IMR-90 (cell line): ENCODE results near the gene SIRT2. TPM values are rescaled to one million over a fixed set of nuclear protein-coding genes. Genes with fewer than 3 reads are reported as not detected.

Source experiments
- ATAC-seq: fragments of 200-7000 bp; cut with Tn5 transposase; 2 replicates; pipeline ENCODE4 v1.9.1; 2020; ENCODE audit warnings: low read depth, mild to moderate bottlenecking, moderate library complexity
- BruUV-seq: library from RNA; stranded (reverse); fragments of 400-500 nt; replicated peaks from 2 replicates; lab custom pipeline; 2021; lab: Mats Ljungman, UMichigan
- CTCF ChIA-PET: fragments of 300-600 bp; formaldehyde crosslinking; extraction: SDS; loops from one replicate; lab custom pipeline; 2021; ENCODE audit warnings: antibody characterized with exemption; lab: Yijun Ruan, JAX
- POLR2A ChIA-PET: fragments of 300-600 bp; sonication (Branson Sonifier 250); formaldehyde crosslinking; loops from one replicate; lab custom pipeline; 2022; ENCODE audit warnings: antibody characterized with exemption; ENCODE audit not compliant: unreplicated experiment; lab: Charles Lee
- DNase-seq: peaks from one replicate; pipeline ENCODE4 v3.0.0; 2013
- H2AFZ ChIP-seq: replicated peaks from 2 replicates; pipeline ENCODE3; 2013; ENCODE audit warnings: low read length, mild to moderate bottlenecking; ENCODE audit not compliant: poor library complexity
- H2AK5ac ChIP-seq: 2 replicates; pipeline ENCODE4 v1.6.1; 2013; ENCODE audit warnings: low read depth, low read length, inconsistent platforms
- H2AK9ac ChIP-seq: replicated peaks from 2 replicates; pipeline ENCODE3; 2013; ENCODE audit warnings: mild to moderate bottlenecking, low read depth, low read length, moderate library complexity; ENCODE audit not compliant: poor library complexity
- H2BK120ac ChIP-seq: 2 replicates; pipeline ENCODE4 v1.6.1; 2013; ENCODE audit warnings: low read depth, low read length, inconsistent platforms
- H2BK15ac ChIP-seq: 3 replicates; pipeline ENCODE4 v1.6.1; 2013; ENCODE audit warnings: low read depth, low read length, inconsistent platforms
- H2BK20ac ChIP-seq: 2 replicates; pipeline ENCODE4 v1.6.1; 2013; ENCODE audit warnings: low read depth, mild to moderate bottlenecking, inconsistent platforms, low read length, moderate library complexity
- H2BK5ac ChIP-seq: 2 replicates; pipeline ENCODE4 v1.6.1; 2013; ENCODE audit warnings: mild to moderate bottlenecking, low read depth, low read length, inconsistent platforms; ENCODE audit not compliant: poor library complexity, severe bottlenecking
- H3K14ac ChIP-seq: replicated peaks from 2 replicates; pipeline ENCODE4 v1.6.1; 2013; ENCODE audit warnings: low read depth, low read length, inconsistent platforms
- H3K18ac ChIP-seq: 2 replicates; pipeline ENCODE4 v1.6.1; 2013; ENCODE audit warnings: low read depth, low read length, control low read depth
- H3K23ac ChIP-seq: 2 replicates; pipeline ENCODE4 v1.6.1; 2013; ENCODE audit warnings: low read depth, low read length, inconsistent platforms
- H3K27ac ChIP-seq: 2 replicates; pipeline ENCODE4 v1.5.1; 2013; ENCODE audit warnings: mild to moderate bottlenecking, control low read depth, low read length; ENCODE audit not compliant: insufficient read depth
- H3K27me3 ChIP-seq: 2 replicates; pipeline ENCODE4 v1.6.1; 2013; ENCODE audit warnings: low read length; ENCODE audit not compliant: control insufficient read depth, insufficient read depth
- H3K36me3 ChIP-seq: 2 replicates; pipeline ENCODE4 v1.6.1; 2013; ENCODE audit warnings: low read length, mixed read lengths; ENCODE audit not compliant: control insufficient read depth, insufficient read depth
- H3K4ac ChIP-seq: 2 replicates; pipeline ENCODE4 v1.6.1; 2013; ENCODE audit warnings: low read depth, low read length, inconsistent platforms
- H3K4me1 ChIP-seq: 2 replicates; pipeline ENCODE4 v1.6.1; 2013; ENCODE audit warnings: low read length, mixed read lengths; ENCODE audit not compliant: control insufficient read depth, insufficient read depth
- H3K4me2 ChIP-seq: 2 replicates; pipeline ENCODE4 v1.6.1; 2013; ENCODE audit warnings: low read depth, mild to moderate bottlenecking, control low read depth, low read length, moderate library complexity
- H3K4me3 ChIP-seq: 2 replicates; pipeline ENCODE4 v1.5.1; 2013; ENCODE audit warnings: low read depth, mild to moderate bottlenecking, control low read depth, low read length, moderate library complexity; ENCODE audit not compliant: insufficient read depth
- H3K56ac ChIP-seq: 2 replicates; pipeline ENCODE4 v1.6.1; 2013; ENCODE audit warnings: low read length, inconsistent platforms; ENCODE audit not compliant: insufficient read depth; ENCODE audit errors: extremely low read depth
- H3K79me1 ChIP-seq, 2 experiments: 2 replicates each; pipeline ENCODE4 v1.6.1; 2013; ENCODE audit warnings: low read length in 2 of 2, inconsistent platforms in 1 of 2, low read depth in 1 of 2
- H3K9ac ChIP-seq: 2 replicates; pipeline ENCODE4 v1.6.1; 2013; ENCODE audit warnings: low read depth, low read length, control low read depth
- H3K9me1 ChIP-seq: 2 replicates; pipeline ENCODE4 v1.6.1; 2013; ENCODE audit warnings: low read length, inconsistent platforms; ENCODE audit not compliant: insufficient read depth
- H3K9me3 ChIP-seq: 2 replicates; pipeline ENCODE4 v1.6.1; 2013; ENCODE audit warnings: low read length; ENCODE audit not compliant: control insufficient read depth, insufficient read depth
- H4K20me1 ChIP-seq: 2 replicates; pipeline ENCODE4 v1.6.1; 2013; ENCODE audit warnings: low read length, inconsistent platforms; ENCODE audit not compliant: insufficient read depth
- H4K5ac ChIP-seq: 2 replicates; pipeline ENCODE4 v1.6.1; 2013; ENCODE audit warnings: mild to moderate bottlenecking, low read depth, low read length, control low read depth
- H4K8ac ChIP-seq, 2 experiments: 2 replicates each; pipeline ENCODE4 v1.6.1; 2013; ENCODE audit warnings: low read depth in 2 of 2, low read length in 2 of 2, control low read depth in 1 of 2, inconsistent platforms in 1 of 2
- H4K91ac ChIP-seq: 2 replicates; pipeline ENCODE4 v1.6.1; 2013; ENCODE audit warnings: low read depth, low read length, inconsistent platforms; ENCODE audit not compliant: insufficient read depth
- CHD1 ChIP-seq: IDR thresholded peaks from 2 replicates; pipeline ENCODE4 v1.6.1; 2012; ENCODE audit warnings: low read depth, low read length, improper control_type of control experiment
- CTCF ChIP-seq: conservative IDR thresholded peaks from 2 replicates; pipeline ENCODE4 v1.5.1; 2012; ENCODE audit warnings: mild to moderate bottlenecking, low read depth, low read length, improper control_type of control experiment
- ELK1 ChIP-seq: fragments of 150-350 bp; IDR thresholded peaks from 2 replicates; pipeline ENCODE4 v1.6.1; 2016; ENCODE audit warnings: low read depth, mild to moderate bottlenecking, low read length, moderate library complexity, borderline replicate concordance
- MAFK ChIP-seq: IDR thresholded peaks from 2 replicates; pipeline ENCODE4 v1.6.1; 2012; ENCODE audit warnings: low read depth, low read length, improper control_type of control experiment
- MAZ ChIP-seq: IDR thresholded peaks from 2 replicates; pipeline ENCODE4 v1.6.1; 2012; ENCODE audit warnings: low read depth, mild to moderate bottlenecking, low read length, improper control_type of control experiment, moderate library complexity, borderline replicate concordance
- MXI1 ChIP-seq: IDR thresholded peaks from 2 replicates; pipeline ENCODE4 v1.6.1; 2012; ENCODE audit warnings: low read depth, mild to moderate bottlenecking, low read length, moderate library complexity, borderline replicate concordance
- NFE2L2 ChIP-seq: fragments of 150-350 bp; IDR thresholded peaks from 2 replicates; pipeline ENCODE4 v1.6.1; 2016; ENCODE audit warnings: low read depth, mild to moderate bottlenecking, low read length
- POLR2A ChIP-seq: IDR thresholded peaks from 2 replicates; pipeline ENCODE4 v1.6.1; 2012; ENCODE audit warnings: mild to moderate bottlenecking, low read depth, low read length
- RAD21 ChIP-seq: IDR thresholded peaks from 2 replicates; pipeline ENCODE4 v1.6.1; 2012; ENCODE audit warnings: low read length, improper control_type of control experiment
- RFX5 ChIP-seq: IDR thresholded peaks from 2 replicates; pipeline ENCODE4 v1.8.0; 2012; ENCODE audit warnings: low read depth, mild to moderate bottlenecking, low read length, moderate library complexity
- SMC3 ChIP-seq: fragments of 150-350 bp; IDR thresholded peaks from 2 replicates; pipeline ENCODE4 v1.6.1; 2016; ENCODE audit warnings: low read depth, mild to moderate bottlenecking, antibody characterized with exemption, low read length, moderate library complexity
- USF2 ChIP-seq: fragments of 150-350 bp; IDR thresholded peaks from 2 replicates; pipeline ENCODE4 v1.6.1; 2017; ENCODE audit warnings: mild to moderate bottlenecking, antibody characterized with exemption, low read length, low read depth
- WGBS, 2 experiments: methylation state at CpG; one replicate each; pipeline versions ENCODE4 v1.1.5 to v1.1.7; 2013; ENCODE audit warnings: missing lambda C conversion rate in 2 of 2; ENCODE audit not compliant: insufficient read length in 1 of 2; ENCODE audit errors: extremely low coverage in 2 of 2; 5-methylcytosine and 5-hydroxymethylcytosine counted together
- dilution Hi-C: fragments of 300-500 bp; cut with HindIII; formaldehyde crosslinking; loops from one replicate; pipeline ENCODE4 v1.14.3; 2018; ENCODE audit warnings: low sequenced_read_pairs; ENCODE audit not compliant: unreplicated experiment
- in situ Hi-C: fragments of 300-500 bp; cut with MboI; formaldehyde crosslinking; loops from 3 replicates; pipeline ENCODE4 v1.14.3; 2019; ENCODE audit warnings: low sequenced_read_pairs, inconsistent platforms, mixed read lengths
- intact Hi-C: fragments of 100-400 bp; cut with micrococcal nuclease; formaldehyde crosslinking; loops from 2 replicates; pipeline ENCODE4 v1.10.0; 2022
- polyA plus RNA-seq, 3 experiments: library from polyadenylated mRNA; depleted of rRNA; stranded (reverse); fragments of >200 nt; gene quantifications; 2 replicates each; pipeline ENCODE4 v1.2.3, GENCODE V29; 2012; ENCODE audit warnings: low replicate concordance in 1 of 3
- total RNA-seq: library from RNA; depleted of rRNA; stranded (reverse); fragments of >200 nt; gene quantifications from 2 replicates; pipeline ENCODE4 v1.2.3, GENCODE V29; 2012

SIRT2 gene
- total and polyA plus RNA-seq, 2 of the 4 experiments (the other 2 are of a cell fraction), result 43.0 to 50.0 TPM

GRCh38 chr19:38877781-38878574 lies 21.4 kb downstream of the SIRT2 start, which contains the start of gene RINL:
Gene RINL, minus strand, starts transcription at chr19:38878275. Its CDS starts 1,533 bp downstream, at chr19:38876742.
- Histone ChIP-seq H3K79me1 (no peaks in the 10 kb centered on the region), H4K20me1 (no peaks in the 10 kb centered on the region), H3K18ac (no peak within 1 kb of the TSS), H3K9ac (no peak within 1 kb of the TSS), H3K9me3 (no peaks in the 10 kb centered on the region), H3K4me3 (no peak within 1 kb of the TSS), H2BK20ac (no peak within 1 kb of the TSS), H3K4ac (no peak within 1 kb of the TSS), H2AK5ac (no peak within 1 kb of the TSS), H4K8ac (no peak within 1 kb of the TSS), H3K27me3 (no peaks in the 10 kb centered on the region), H3K36me3 (peaks cover 13% of the 10 kb centered on the region), H3K4me2 (no peak within 1 kb of the TSS), H3K9me1 (no peaks in the 10 kb centered on the region), H3K23ac (no peak within 1 kb of the TSS), H3K14ac (no peak within 1 kb of the TSS), H2BK120ac (no peak within 1 kb of the TSS), H2BK5ac (no peak within 1 kb of the TSS), H2AK9ac (peak within 1 kb of the TSS; percentile 84), H3K27ac (no peak within 1 kb of the TSS), H4K5ac (no peak within 1 kb of the TSS), H2BK15ac (no peak within 1 kb of the TSS), H2AFZ (no peak within 1 kb of the TSS), H4K91ac (no peak within 1 kb of the TSS), H3K4me1 (no peaks in the 10 kb centered on the region), H3K56ac (no peak within 1 kb of the TSS)
- no peak for TF ChIP-seq CTCF
- TF ChIP-seq MAZ, result no peak
- TF ChIP-seq CHD1, result no peak
- TF ChIP-seq RAD21, result no peak
- TF ChIP-seq MAFK, result no peak
- no peak for TF ChIP-seq ELK1
- TF ChIP-seq RFX5, result no peak
- TF ChIP-seq POLR2A, result no peak
- no peak for TF ChIP-seq USF2
- no peak for TF ChIP-seq MXI1
- no peak for TF ChIP-seq SMC3
- no peak for TF ChIP-seq NFE2L2
- ATAC-seq, result no peak
- DNase-seq, result no peak
- in situ Hi-C loops, result no loop called here
- ChIA-PET POLR2A (no interaction called here), CTCF (no interaction called here)
- no TSS peak for BruUV-seq
- dilution Hi-C loops, result no loop called here
- 75% methylated on average over 2 of the region's 11 CpGs; no CpG with 5 or more reads in 1 of the 2 experiments for WGBS, 2 experiments
- intact Hi-C loops, result no loop called here
